ENCODE data around the gene EFS. TPM values are rescaled to one million over a fixed set of nuclear protein-coding genes. Genes with fewer than 3 reads are reported as not detected.

The EFS gene
- total and polyA plus RNA-seq, 2 of the 8 experiments (the other 6 are each of a cell fraction or from before 2014, with no cell fraction given): 27.8 to 28.6 TPM

DNA sequence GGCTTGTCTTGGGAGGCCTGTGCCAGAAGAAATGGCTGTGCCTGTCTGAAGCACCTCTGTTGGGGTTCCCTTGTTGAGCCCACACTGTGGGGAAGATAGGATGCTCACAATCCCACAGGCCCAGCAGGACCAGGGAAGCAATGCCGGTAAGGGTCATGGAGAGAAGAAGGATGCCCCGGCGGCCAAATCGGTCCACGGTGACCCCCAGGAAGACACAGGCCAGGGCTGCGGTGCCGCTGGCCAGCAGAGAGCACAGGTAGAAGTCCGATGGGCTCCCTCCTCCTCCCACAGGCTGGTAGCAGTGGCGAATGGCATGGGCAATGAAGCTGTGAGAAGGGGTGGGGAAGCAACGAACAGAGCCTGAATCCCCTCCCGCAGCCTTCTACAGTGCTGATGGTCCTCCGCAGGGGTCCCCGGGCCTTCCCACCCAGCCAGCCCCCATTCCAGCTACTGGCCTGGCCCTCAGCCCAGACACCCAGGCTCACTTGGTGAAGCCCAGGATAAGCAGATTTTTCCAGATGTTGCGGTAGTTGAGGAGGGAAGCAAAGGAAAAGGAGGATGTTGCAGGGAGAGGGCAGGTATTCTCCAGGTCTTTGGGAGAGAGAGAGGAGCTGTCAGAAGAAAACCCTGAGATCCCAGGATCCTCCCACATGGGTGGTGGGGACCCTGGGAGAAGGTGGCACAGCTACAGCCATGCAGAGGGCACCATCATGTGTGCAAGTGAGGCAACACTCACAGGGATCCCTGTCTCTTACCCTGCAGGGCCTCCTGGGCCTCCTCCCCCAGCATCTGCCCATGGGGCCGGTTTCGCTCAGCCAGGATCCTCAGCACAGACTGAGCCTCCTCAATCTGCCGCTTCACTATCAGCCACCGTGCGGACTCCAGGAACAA, 17.3 kb downstream of the EFS start:
- Histone ChIP-seq H3K79me2 (ENCODE audit: control insufficient read depth in 1 of 2, insufficient read depth in 2 of 2, low read length in 2 of 2) (no peaks in the 10 kb centered on the region), H4K5ac (ENCODE audit: insufficient read length, low read depth, low read length) (no peak overlapping the region), H3K14ac (ENCODE audit: insufficient read length) (no peak overlapping the region), H3K23me2 (ENCODE audit: low read depth, low read length) (peaks cover 10% of the 10 kb centered on the region), H3K4me2 (ENCODE audit: insufficient read depth in 1 of 2, low read depth in 2 of 2, low read length in 2 of 2) (no peak overlapping the region), H2BK5ac (ENCODE audit: low read depth, low read length) (no peak overlapping the region), H4K20me1 (replicated peaks in 1 of 2; ENCODE audit: control insufficient read depth in 1 of 2, insufficient read depth in 2 of 2, low read length in 2 of 2) (peaks cover 0 to 3% of the 10 kb centered on the region in 2 experiments), H2BK15ac (ENCODE audit: low read length) (no peak overlapping the region), H2BK120ac (replicated peaks; ENCODE audit: low read depth, low read length) (no peak overlapping the region), H3K9ac (replicated peaks in 1 of 4; ENCODE audit: extremely low read depth in 1 of 4, low read depth in 3 of 4, low read length in 3 of 4) (no peak overlapping the region), H3K9me3 (ENCODE audit: insufficient read depth in 2 of 2, low read depth in 1 of 2, low read length in 1 of 2) (no peaks in the 10 kb centered on the region), H2BK20ac (ENCODE audit: low read length) (no peak overlapping the region), H2AK5ac (ENCODE audit: low read depth, low read length) (no peak overlapping the region), H3K4me3 (ENCODE audit: extremely low read depth in 1 of 4, insufficient read depth in 2 of 4, low read depth in 3 of 4, low read length in 4 of 4) (no peak overlapping the region), H3K4ac (replicated peaks; ENCODE audit: insufficient read length, low read depth, low read length) (no peak overlapping the region), H3K27me3 (replicated peaks in 1 of 4; ENCODE audit: control insufficient read depth in 3 of 4, extremely low read depth in 1 of 4, insufficient read depth in 3 of 4, low read length in 3 of 4) (peaks cover 0 to 11% (median 3%) of the 10 kb centered on the region in 4 experiments; a peak in 6 of 7 replicates), H3K4me1 (replicated peaks in 1 of 4; ENCODE audit: control insufficient read depth in 3 of 4, insufficient read depth in 4 of 4, low read length in 3 of 4) (peaks cover 0 to 7% (median 2%) of the 10 kb centered on the region in 4 experiments; a peak in 5 of 7 replicates), H4K8ac (ENCODE audit: extremely low read depth, insufficient read depth, low read length) (no peak overlapping the region; the same call in 1 of the 2 replicates), H4K91ac (replicated peaks; ENCODE audit: insufficient read length, low read length) (no peak overlapping the region), H2AFZ (ENCODE audit: low read length) (no peak overlapping the region), H3K36me3 (ENCODE audit: control insufficient read depth in 2 of 4, insufficient read depth in 4 of 4, low read length in 3 of 4) (no peaks in the 10 kb centered on the region), H3K23ac (ENCODE audit: insufficient read length) (no peak overlapping the region), H3K27ac (ENCODE audit: low read depth, low read length) (no peak overlapping the region), H3K79me1 (ENCODE audit: low read depth, low read length) (no peaks in the 10 kb centered on the region), H3K56ac (replicated peaks; ENCODE audit: insufficient read length, low read depth, low read length) (no peak overlapping the region), H2BK12ac (ENCODE audit: low read depth, low read length) (no peak overlapping the region), H3K18ac (ENCODE audit: extremely low read depth, low read length) (no peak overlapping the region)
- DNase-seq (ENCODE audit: low read depth in 1 of 2, low spot score in 2 of 2) (no peak), FAIRE-seq (no peak)
- CTCF ChIA-PET (ENCODE audit: partially characterized antibody): interaction anchor here (0.7 to 5.9 kb wide), 13 partner anchors 8 to 366 kb away, joined by 3 to 69 read pairs (median 4); partner anchors contain the start of gene AJUBA
- POLR2A ChIA-PET (ENCODE audit: partially characterized antibody): interaction anchor here (0.8 to 3.7 kb wide), 5 partner anchors 9 to 26 kb away, joined by 3 to 25 read pairs (median 6); partner anchors contain the start of gene PABPN1
- WGBS, 2 experiments (ENCODE audit: extremely low coverage in 1 of 2, insufficient coverage in 1 of 2, insufficient read length in 1 of 2, insufficient replicate concordance in 2 of 2, low coverage in 1 of 2, low lambda C conversion rate in 2 of 2, missing lambda C conversion rate in 1 of 2): 91% methylated on average over 18 of the region's 19 CpGs; no CpG with 5 or more reads in 1 of the 2 experiments
- TF ChIP-seq MAX (IDR thresholded peaks at IDR 0.05): no peak
- no peak for TF ChIP-seq CBX8 (IDR thresholded peaks at IDR 0.05; ENCODE audit: borderline replicate concordance, low read depth, low read length)
- TF ChIP-seq TAF7 (optimal IDR thresholded peaks at IDR 0.05; ENCODE audit: borderline replicate concordance, low read depth, low read length): no peak
- TF ChIP-seq CHD1 (IDR thresholded peaks at IDR 0.05; ENCODE audit: low read depth, low read length): no peak
- TF ChIP-seq GTF2F1 (IDR thresholded peaks at IDR 0.05; ENCODE audit: borderline replicate concordance, low read depth, low read length): no peak
- no peak for TF ChIP-seq RBBP5 (IDR thresholded peaks at IDR 0.05; ENCODE audit: borderline replicate concordance, low read depth, low read length)
- TF ChIP-seq CTCF (IDR thresholded peaks at IDR 0.05; ENCODE audit: control extremely low read depth in 1 of 3, insufficient read depth in 1 of 3, low read depth in 1 of 3, low read length in 3 of 3): no peak
